CD4-positive, alpha-beta T cell treated with Interleukin-6 for 4 hours (primary cell): Measurements from ENCODE around the gene RAI1.
A peak's percentile ranks its signal among the peaks of the same experiment; 100 is the strongest.

Source experiments
- DNase-seq: peaks from one replicate; pipeline ENCODE4 v3.0.0-alpha.2; 2020; ENCODE audit warnings: mixed read lengths

RAI1 gene

GRCh38 chr17:17770632-17771044 lies 89.4 kb downstream of the RAI1 start:
- DNase-seq = no peak

DNA sequence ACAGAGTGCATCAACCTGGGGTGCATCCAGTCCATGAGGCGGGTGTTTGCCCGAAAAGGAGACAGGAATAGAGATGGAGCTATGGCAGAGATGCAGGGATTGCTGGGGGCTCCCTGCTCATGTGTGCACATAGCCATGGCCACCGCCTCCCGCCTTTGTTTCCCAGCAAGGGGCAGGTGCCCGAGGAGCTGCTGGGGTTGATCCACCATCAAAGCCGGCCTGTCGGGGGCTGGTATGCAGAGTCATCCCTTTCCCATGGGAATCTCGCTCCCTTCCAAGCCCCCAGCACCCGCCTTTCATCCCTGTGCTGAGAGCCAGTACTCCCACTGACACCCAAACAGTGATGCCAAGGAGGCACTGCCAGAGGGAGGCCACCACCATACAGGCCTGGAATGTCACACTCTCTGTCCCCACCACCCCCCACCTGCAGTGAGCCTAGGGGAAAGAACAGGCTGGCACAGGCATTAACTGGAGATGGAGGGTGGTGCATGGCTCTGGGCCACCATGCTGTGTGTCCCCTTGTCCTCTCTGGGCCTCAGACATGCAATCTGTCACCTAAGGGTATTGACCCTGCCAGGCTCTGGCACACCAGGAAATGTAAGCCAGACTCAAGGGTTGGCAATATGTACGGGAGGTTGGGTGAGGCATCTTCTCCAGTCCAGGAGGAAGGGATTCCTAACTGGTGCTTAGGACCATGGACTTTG lies 90.4 kb downstream of the RAI1 start:
- no peak for DNase-seq

- no peak for DNase-seq
Measured at GRCh38 chr17:17772231-17772630, 91.0 kb downstream of the RAI1 start.

DNA sequence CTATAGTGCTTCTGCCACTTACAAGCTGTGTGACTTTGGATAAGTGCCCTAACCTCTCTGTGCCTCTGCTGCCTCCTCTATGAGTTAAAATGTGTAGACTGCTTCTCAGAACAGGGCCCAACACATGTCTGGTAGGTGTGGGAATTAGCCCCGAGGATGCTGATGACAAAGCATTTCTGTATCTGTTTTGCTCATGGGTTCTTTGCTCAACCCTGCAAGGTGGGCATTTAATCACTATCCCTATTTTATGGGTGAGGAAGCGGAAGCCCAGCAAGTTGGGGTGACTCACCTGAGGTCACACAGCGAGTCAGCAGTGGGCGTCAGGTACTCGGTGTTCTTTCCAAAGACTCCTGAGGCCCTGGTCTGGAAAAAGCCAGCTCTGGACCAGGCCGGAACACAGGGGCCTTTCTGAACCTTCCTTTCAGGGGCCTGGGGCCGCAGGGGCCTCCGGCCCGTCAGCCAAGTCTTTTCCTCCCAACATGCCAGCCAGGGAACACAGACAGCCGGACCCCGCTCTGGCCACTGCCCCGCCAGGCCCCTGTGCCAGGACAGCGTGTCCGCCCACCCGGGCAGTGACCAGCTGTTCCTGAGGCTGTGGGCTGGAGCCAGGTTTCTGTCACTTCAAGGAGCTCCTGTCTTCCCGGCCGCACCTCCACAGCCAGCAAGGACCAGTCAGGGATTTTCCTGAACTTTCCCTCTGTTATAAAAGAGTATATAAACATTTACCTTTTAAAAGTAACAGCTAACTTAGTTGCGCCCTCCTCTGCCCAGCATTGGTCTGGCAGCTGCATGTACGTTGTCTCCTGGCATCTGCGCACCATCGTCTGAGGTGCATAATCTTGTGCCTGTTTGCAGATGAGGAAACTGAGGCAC lies 93.0 kb downstream of the RAI1 start:
- DNase-seq = peak; percentile 31

- DNase-seq = no peak
Measured at GRCh38 chr17:17776889-17777288, 95.6 kb downstream of the RAI1 start.

- no peak for DNase-seq
Measured at GRCh38 chr17:17778308-17779014, 97.2 kb downstream of the RAI1 start.

DNA sequence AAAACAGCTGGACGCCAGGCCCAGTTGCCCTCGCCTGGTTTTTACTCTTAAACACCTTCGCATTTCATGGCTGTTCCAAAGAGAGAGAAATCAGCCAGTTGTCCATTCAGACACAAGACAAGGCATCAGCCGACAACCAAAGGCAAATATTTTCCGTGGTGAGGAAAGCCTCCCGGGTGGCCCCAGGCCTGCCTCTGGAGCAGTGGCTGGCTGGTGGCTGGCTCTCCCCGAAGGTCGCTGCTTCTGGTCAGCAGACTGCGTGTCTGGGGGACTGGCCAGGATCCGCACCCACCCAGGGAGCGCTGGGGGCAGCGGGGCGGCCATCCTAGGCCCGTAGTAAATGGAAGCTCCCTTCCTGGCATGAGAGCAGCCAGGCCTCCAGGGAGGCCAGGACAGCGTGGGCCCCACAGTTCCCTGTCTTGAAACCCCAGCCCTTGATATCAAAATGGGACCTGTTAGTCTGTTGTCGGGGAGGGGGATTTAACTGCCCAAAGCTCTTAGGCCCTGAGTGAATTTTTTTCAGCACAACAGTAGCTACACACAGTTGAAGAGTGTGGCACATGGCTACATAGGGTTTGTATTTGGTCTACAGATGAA lies 97.9 kb downstream of the RAI1 start:
- no peak for DNase-seq

- no peak for DNase-seq
Measured at GRCh38 chr17:17780922-17781590, 99.8 kb downstream of the RAI1 start.

- peak; percentile 46 for DNase-seq
Measured at GRCh38 chr17:17781591-17782496, 100.6 kb downstream of the RAI1 start.

- DNase-seq = peak; percentile 30
Measured at GRCh38 chr17:17782523-17783115, 101.4 kb downstream of the RAI1 start.

GRCh38 chr17:17783116-17783824 lies 102.0 kb downstream of the RAI1 start:
- DNase-seq = peak; percentile 78

DNA sequence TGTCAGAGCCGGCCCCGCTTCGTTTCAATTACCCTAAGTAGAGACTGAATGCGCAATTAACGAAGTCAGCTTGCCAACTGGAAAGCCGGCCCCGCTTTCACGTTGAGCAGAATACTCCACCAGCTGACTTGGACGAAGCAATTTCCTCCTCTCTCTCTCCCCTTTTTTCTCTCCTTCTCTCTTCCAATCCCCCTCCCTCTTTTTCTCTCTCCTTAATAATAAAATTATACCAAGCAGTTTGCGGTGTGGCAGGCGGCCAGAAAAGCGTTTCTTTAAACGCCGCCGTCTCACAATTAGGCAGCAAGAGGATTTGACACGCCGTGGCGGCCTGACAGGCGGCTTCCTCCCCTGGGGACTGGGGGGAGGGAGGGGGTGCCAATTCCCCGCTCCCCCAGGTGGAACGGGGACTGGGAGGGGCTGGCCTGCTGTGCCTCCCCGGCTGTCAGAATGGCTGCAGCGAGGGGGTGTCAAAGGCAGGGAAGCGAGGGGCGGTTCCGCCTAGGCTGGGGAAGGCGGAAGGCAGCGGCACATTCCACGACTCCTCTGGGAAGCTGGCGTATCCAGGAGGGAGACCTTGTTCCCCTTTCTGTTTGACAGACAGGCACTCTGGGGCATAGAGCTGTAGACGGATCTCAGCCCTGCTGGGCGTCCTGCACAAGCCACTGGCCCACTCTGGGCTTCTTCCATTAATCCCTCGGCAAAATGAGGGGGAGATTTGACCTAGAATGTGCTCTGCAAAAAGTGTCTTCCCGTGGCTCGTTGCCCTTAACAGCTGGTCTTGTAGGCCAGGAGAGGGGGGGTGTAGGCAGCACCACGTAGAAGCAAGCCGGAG lies 102.8 kb downstream of the RAI1 start:
- peak; percentile 66 for DNase-seq

DNA sequence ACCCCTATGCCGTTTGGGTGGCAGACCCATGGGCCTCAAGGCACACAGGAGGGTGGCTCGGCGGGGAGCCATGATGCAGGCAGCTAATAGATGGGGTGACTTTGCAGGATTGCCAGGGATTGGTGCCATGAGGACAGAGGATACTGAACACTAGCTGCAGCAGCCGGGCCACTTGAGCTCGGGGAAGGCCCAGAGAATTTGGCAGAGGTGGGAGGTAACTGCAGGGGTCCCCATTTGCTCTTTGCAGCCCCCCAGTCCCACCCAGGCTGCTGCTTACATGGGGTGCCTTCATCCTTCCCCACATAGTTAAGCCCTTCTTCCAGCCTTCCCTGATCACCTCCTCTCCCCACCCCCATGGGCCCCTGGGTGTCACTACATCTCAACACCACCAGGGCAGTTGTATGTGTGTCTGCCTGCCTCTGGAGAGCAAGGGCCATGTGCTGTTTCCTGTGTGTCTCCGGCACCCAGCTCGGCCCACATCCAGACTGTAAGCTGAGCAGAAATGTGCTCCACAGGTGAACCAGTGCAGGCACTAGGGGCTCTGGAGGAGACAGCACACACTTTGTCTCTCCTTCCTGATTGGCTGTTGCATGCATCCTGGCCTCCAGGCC lies 103.5 kb downstream of the RAI1 start:
- peak; percentile 37 for DNase-seq

DNA sequence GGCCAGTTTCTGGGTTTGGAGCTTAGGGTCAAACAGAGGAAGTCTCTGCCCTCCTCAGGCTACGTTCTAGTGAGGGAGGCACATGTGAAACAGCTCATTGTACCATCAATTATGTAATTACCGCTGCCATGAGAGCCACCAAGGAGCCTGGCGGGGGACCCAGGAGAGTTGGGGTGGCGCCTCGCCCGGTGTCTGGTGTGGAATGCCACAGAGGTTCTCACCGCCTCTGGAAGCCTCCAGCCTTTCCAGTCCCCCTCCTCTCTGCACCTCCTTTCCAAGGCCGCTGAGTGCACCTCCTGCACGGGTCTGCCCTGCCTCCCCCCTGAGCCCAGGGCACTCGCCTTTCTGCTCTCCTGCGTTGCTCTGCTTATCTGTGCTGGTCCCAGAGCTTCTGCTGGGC lies 104.1 kb downstream of the RAI1 start:
- no peak for DNase-seq

DNA sequence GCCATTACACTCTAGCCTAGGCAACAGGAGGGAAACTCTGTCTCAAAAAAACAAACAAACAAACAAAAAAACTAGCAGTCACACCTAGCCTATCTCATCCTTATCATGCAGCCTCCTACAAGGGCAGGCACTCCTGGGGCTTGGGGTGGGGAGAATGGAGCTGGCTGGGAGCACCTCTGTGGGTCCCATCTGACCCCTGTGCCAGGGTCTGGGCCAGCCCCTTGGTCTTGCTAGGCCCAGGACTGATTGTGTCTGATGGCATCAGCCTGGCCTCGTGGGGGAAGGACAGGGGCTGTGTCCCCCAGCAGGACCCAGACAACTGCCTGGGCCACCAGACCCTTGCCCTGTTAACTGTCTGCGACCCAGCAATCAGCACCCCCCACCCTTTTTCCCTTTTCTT lies 105.7 kb downstream of the RAI1 start:
- DNase-seq = no peak

GRCh38 chr17:17787568-17787967 lies 106.3 kb downstream of the RAI1 start:
- no peak for DNase-seq

DNA sequence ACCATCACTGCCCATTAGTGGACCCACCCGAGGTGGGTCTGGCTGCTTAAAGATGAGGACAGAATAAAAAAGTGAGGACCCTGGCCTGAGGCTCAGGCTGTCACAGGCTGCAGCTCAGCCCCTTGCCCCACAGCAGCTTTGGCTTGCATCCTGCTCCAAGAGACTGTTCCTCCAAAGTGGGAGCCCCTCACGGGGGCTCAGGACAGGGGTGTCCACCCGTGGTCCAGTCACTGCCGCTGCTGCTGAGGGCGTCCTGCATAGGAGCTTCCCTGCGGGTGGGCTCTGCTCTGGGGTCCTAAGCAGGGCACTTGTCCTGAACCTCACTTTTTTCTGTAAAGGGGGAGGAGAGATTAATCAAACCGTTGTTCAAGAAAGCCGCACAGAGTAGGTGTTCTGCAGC lies 107.7 kb downstream of the RAI1 start:
- no peak for DNase-seq

- no peak for DNase-seq
Measured at GRCh38 chr17:17789410-17789809, 108.2 kb downstream of the RAI1 start.
